TTC549 (cell line): ENCODE data around the gene TRMT61A.

Source experiments
- FAIRE-seq: peaks from 2 replicates; lab custom pipeline; 2012; peaks lifted over from hg19 to GRCh38; lab: Jason Lieb, UNC

The TRMT61A gene

DNA sequence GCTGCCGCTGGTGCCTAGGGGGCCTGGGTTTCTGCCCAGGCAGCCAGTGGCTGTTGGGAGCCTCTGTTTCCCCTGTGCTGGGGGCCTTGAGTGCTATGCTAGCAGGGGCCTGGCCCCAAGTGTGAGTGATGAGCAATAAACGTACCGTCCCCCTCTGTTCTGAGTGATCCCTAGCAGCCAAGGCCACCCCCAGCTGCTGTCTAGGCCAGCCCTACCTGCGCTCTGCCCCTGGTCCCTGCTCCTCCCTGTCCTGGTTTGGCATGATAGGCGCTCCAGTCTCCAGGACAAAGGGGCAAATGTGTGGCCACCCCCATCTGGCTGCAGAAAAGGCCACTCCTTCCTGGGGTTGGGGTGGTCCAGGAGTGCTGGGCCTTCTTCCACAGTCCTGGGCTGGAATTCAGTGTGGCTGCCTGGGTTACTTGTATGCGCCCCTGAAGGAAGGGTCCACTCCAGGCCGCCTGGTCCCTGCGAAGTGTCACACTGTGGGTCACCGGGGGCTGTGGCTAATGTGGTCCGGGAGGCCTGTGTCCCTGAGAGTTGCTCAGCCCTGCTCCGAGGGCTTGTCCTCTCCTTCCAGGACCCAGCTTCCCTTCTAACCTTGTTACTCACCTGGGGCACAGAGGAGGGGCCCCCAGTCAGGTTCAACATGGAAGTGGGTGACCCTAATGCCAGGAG is 7.0 kb downstream of the TRMT61A start:
- FAIRE-seq, result no peak

DNA sequence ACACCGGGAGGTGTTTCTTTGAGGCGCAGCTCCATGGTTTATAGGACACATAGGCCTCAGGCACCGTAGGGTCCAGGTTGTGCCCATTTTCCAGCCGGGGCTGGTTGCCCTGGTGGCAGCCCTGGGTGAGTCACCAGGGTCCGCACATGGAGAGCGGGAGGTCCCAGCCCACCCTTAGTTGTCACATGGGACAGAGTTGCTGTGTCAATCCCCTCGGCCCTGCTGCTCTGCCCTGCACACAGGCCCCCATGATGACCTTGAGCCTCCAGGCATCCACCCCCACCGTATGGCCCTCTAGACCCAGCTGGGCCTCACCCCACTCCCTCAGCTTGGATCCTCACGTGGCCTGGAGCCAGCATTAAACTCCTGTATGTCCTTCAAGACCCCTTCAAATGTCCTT is 7.7 kb downstream of the TRMT61A start:
- no peak for FAIRE-seq

DNA sequence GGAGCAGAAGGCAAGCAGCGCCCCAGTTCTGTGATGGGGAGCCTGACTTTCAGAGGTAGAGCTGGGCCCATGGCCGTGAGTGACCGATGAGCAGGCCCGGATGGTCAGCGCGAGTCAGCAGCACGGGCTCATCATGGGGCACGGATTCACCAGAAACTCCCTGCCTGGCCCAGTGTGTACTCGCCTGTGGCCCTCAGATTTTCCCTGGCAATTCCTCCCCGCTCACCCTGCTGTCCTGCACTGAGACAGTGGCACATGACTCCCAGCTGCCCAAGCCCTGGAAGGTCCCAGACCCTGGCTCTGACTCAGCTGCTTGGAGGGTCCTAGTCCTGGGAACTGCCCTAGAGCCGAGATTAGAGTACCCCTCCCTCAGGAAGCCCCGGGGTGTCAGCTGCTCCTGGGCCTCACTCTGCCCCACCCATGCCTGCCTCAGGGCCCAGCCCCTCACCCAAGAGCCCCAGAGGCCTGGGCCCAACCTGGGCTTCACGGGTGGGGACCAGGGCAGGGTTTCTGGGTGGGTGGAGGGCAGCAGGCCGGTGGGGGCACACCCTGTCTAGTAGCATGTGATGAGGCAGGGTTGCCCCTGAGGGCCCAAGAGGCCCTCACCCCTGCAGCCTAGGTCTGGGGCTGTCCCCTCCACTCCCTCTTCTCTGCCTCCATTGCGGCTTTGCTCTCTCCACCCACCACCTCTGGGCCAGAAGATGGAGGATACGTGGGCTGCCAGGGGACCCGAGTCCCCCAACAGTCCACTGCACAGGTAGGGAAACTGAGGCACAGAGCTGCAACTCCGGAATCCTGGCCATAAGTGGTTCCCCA is 8.4 kb downstream of the TRMT61A start:
- no peak for FAIRE-seq

DNA sequence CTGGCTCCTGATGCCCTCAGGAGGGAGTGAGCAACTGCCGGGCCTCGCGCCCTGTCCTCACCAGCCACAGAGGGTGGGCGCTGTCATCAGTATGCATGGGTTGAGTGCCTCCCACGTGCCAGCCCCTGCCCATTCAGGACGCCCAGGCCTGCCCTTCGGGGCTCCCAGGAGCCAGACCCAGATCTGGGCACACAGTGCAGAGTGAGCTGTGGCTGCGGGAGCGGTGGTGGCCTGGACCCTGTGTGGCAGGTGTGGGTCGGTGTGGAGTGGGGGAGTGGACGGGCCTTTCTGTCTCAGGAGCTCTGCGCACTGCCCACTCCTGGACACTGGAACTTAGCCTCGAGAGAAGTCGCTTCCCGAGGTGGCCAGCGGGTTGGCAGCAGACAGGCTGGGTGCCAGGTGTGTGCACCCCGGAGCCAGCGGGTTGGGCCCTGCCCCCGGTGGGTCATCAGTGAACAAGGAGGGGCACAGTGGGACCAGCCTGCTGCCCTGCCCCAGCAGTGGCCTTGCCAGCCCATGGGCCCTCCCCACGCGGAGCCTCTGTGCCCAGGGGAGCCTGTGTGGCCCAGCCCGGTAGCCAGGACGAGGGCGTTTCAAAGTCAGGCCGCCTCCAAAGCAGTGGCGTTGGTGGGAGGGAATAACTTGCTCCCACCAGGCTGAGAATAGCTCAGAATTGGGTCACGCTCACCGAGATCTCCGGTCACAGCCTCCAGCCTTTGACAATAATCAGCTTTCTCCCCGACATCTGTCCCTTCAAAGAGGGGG is 9.5 kb downstream of the TRMT61A start:
- FAIRE-seq, result no peak

DNA sequence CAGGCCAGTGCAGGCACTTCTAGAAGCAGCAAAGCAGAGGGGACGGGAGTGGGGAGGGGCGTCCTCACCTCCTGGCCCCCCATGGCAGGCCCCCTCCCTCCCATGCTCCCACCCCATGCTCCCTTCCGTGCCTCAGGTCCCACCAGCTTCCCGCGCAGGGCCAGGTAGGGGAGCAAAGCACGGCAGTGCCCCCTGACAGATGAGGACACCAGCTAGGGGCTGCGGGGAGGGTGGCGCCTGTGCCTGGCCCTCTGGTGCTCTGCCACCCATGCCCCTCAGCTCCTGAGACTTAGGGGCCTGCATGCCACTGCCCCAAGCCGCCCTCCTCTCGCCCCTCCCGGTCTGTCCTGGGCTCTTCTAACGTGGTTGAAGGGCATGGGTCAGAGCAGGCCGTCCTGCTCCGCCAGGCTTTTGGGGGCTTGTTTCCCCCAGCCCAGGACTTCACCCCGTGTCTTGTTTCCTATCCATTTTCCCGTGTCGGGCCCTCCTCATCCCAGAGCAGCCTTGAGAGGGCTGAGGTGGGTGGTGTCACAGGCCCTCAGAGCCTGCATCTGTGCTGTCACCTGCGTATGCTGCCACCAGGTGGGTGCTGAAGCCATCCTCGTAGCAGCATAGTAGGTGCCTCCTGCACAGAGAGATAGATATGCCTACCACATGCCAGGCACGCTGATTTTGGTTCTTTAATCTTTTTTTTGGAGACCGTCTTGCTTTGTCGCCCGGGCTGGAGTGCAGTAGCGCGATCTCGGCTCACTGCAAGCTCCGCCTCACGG is 10.2 kb downstream of the TRMT61A start:
- no peak for FAIRE-seq

DNA sequence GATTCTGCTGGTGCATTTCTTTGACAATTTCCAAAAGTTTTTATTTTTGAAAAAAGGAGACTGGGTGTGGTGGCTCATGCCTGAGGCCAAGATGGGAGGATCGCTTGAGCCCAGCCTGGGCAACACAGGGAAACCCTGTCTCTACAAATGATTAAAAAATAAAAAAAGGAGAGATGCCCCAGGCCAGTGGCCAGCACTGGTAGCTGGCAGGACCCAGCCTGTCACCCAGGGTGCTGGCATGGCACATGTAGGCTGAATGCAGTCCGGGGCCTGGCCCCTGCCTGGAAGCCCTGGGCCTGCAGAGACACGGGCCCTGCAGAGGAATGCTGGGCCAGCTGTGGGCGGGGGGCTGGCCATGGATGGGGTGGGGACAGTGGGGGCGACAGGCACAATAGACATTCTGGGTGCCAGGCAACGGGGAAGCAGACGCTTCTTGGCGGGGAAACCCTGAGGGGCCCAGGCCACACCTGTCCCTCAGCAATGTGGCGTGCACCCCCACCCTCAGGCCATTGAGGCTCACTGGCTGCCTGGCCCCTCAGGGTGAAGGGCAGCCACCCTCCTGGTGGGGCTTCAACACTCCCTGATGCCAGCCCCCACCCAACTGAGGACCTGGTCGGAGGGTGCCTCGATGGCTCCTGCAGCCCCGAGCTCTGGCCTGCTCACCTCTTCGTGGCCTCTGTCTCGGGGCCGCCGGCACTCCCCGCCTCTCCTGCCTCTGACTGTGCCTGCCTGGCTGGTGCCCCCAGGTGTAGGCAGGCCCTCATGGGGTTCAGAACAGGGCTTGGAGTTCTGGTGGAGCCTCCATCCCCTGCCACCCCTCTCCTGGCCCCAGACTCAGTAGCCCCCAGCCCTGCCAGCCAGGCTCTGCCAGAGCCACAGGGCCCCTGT is 12.1 kb downstream of the TRMT61A start:
- no peak for FAIRE-seq

DNA sequence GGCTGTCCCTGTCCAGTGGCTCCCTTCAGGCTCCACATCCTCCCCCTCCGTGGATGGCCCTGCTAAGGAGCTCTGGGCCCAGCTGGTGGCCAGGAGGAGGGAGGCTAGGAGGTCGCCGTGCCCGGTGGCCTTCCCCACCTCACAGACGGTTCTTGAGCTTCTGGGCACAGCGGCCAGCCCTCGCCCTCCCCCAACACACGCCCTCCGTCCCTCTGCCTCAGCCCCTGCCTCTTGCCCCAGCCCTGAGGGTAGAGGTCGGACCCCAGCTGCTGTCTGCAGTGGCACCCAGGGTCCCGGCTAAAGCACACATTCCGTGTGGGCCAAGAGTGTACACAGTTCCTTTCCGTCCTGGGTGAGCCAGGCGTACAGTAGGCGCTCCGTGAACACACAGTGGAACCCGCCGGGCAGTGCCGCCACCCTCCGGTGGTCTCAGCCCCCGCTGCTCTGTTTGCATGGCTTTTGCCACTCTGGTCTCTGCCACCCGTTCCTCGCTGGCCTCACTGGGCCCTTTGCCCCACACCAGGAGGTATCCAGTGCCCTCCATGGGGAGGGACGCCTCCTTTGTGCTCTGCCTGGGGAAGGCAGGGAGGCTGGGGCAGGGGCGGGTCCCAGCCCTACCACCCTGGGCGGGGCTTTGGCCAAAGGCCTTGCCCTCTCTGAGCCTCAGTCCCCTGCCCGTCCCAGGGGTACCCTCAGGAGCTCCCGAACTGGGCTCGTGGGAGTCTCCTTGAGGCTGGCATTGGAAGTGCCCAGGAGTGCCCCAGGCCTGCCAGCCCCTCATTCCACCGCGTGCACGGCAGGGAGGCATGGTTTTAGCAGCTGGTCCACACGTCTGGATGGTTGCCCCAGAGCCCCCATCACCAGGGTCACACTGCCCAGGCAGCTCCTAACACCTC is 13.0 kb downstream of the TRMT61A start:
- FAIRE-seq, result no peak

DNA sequence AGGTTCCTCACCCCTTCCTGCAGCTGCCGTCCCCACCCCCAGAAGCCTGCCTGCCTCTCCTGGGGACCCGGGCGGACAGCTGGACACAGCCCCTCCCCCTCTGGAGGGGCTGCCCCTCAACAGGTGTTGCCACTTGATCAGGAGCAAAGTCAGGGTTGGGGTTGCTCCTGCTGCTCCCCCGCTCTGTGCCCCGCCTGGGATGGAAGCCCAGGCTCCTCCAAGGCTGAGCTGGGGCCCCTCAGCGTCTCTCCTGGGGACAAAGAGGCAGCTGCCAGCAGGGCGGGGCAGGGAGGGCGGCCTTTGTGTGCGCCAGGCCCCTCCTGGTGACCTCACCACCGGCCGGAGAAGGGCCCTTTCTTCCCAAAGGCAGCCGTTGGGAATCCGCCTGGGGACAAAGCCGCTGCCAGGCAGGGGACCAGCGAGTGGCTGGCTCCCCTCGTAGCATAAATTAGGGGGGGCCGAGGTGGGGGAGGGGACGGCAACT is 13.7 kb downstream of the TRMT61A start:
- no peak for FAIRE-seq

DNA sequence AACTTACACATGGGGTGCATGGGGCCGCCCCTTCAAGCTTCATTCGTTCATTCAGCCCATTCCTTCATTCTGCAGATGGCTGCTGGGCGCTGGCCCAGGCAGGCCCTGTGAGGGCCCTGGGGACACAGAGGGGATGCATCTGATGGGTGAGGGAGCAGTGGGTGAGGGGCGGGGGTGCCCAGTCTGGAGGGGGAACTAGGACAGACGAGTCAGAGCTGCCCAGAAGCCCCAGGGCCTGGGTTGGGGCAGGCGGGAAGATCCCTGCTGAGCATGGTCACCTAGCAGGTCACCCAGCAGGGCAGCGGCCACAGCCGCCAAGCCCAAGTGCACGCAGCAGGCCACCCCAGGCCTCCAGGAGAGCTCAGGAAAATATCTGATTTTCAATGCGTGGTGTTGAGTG is 14.1 kb downstream of the TRMT61A start:
- no peak for FAIRE-seq

DNA sequence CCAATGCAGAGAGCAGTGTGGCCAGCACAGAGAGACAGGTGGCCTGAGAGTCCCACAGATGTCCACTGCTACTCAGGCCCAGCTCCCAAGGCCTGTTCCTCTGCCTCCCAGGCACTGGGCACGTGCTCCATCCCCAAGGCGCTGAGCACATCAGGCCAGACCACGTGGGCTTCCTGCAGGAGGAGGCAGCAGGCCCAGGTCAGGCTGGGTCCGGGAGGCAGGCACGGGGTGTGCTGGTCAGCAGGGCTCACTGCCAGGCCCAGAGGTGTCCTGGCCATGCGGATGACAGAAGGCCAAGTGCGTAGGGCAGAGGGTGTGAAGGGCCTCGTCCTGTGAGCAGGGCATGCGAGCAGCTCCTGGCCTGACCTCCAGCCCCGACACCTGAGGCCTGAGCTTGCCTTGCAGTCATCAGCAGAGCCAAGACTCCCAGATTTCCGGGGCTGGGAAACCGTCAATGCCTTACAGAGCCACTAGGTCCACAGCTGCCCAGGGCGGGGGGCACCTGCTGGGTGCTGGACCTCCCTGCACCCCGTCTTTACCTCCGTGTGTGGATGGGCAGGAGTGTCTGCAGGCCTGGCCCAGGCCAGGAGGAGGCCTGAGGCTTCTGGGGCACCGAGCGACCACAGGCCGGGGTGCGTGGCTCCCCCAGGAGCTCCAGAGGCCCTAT is 14.9 kb downstream of the TRMT61A start:
- FAIRE-seq, result no peak

DNA sequence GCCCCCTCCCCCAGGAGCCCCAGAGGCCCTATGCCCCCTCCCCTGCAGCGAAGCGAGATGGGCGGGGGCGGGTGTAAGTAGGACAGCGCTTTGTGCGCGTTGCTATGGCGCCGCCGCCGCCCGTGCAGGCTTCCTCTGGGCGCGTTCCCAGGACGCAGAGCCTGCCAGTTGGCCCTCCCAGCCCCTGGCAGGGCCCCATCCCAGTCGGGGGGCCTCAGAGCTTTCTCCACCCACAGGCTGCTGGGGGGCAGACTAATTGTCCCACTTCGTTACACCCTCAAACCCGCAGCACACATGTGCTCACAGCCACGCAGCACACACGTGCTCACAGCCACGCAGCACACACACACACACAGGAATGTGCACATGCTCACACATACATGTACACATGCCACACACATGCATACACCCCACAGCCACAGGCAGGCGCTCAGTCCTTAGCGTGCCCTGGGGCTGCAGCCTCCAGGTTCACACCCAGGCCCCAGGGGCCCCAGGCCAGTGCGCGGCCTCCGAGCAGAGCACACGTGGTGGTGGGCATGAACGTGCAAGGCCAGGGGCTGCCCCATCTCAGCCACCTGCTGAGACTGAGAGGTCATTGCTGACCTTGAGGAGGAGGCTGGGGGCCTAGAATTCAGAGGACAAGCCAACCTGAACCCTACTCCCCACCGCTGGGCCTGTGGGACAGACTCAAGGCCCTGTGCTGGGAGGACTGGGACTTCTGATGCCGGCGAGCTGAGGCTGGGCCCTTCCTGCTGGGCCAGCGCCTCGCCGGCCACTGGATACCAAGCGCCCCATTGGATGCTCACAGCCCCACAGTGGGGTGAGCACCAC is 15.6 kb downstream of the TRMT61A start:
- FAIRE-seq, result no peak

DNA sequence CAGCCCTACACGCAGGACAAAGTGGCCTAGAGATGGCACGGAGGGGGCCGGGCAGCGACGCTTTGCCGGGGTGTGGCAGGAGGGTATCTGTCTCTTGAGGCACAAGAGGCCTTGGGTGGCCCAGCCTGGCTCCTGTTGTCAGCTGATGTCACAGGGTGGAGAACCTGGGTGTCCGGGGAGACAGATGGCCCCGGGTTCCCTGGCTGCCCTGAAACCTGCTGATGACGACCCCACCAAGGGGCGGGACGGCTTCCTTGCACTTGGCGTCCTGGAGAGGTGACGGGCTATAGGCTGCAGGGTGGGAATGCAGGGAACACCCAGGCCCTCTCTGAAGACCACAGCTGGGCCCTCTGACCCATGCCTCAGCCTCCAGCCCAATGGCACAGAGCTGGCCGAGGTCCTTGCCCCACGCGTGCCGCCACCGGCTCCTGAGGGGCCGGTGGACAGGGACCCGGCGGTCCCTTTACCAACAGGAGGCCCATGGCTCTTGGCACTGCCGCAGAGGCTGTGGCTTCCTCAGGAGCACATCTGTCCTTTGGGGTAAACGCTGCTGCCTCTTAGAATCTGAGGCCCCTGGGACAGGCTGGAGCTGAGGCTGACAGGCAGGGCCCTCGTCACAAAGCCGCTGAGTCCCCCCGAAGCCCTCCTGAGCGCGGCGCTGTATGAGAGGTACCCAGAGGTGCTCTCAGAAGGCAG is 16.4 kb downstream of the TRMT61A start:
- FAIRE-seq, result no peak

DNA sequence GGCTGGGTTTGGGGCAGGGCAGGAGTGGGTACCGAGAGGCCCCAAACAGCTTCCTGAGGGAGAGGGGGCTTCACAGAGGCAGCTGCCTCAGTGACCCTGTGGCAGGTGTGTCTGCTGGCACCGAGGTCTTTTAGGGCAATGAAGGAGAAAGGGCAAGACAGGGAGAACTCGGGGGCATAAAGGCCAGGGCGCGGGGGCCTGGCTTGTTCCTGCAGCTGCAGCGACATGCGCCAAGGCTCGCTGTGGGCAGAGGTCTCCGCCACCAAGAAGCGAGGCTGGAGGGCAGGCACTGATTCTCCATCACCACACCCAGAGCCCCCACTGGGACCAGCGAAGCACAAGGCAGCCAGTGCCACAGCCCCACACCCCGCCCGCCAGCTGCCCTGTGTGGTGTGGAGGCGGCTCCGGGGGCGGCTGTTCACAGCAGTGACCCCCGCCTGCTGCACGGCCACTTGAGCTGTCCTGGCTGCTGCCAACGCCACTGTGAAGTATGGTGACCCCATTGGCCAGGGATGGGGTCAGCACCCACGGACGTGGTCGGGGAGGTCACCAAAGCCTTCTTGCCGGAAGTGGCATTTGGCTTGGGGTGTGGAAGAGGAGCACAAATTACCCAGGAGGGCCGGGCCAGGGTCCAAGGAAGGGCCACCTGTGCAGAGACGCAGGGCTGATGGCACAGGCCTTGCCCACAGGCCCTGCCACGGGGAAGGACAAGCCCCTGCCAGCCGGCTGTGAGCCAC is 17.1 kb downstream of the TRMT61A start:
- no peak for FAIRE-seq

DNA sequence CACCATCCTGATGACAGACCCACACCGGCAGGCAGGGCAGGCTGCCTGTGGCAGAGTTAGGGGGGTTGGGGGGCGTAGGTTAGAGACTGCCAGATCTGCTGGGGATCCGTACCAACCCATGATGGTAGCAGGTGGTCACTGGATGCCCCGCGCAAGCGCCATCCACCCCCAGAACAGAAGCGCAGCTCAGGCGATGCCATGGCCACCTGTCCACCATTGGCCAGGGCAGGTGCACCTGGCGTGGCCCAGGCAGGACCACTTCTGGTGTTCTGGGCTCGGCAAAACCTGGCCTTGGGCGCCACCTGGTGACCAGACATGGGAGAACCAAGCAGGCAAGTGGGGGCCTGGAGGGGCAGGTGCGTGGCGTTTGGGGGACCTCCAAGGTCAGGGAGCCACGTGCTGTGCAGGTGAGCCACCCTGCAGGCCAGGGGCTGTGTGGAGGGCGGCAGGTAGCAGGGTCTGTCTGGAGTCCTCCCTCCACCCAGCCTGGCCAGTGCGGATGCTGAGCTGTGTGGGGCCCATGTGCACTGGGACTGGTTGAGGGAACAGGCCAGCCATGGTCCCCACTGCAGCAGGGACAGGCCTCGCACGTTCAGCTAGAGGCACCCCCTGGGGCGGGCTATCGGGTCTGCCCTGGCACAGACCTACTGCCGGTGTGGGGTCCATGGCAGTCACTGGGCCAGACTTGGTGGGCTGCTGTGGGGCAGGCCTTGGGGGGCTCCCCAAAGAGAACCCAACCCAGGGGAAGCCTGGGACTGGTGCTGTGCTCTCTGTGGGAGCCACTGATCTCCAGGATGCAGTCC is 17.9 kb downstream of the TRMT61A start:
- FAIRE-seq, result no peak

DNA sequence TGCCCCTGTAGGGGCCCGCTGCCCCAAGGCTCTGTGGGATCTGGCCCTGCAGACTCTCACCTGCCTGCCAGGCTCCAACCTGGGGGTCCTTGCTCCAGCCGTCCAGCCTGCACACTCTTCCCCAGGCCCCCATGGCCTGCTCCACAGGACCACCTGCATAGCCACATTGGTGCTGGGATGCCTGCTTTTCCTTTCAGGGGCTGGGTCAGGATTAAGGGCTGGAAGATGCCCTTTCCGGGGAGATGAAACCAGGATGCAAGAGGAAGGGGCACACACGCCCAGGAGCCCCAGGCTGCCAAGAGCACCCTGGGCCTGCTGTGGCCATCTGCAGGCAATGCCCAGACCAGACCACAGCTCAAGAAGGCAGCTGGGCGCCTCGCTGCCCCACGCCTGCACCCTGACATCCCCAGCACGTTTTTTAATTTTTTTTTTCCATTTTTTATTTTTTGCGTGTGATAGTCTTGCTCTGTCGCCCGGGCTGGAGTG is 18.5 kb downstream of the TRMT61A start:
- FAIRE-seq, result no peak

DNA sequence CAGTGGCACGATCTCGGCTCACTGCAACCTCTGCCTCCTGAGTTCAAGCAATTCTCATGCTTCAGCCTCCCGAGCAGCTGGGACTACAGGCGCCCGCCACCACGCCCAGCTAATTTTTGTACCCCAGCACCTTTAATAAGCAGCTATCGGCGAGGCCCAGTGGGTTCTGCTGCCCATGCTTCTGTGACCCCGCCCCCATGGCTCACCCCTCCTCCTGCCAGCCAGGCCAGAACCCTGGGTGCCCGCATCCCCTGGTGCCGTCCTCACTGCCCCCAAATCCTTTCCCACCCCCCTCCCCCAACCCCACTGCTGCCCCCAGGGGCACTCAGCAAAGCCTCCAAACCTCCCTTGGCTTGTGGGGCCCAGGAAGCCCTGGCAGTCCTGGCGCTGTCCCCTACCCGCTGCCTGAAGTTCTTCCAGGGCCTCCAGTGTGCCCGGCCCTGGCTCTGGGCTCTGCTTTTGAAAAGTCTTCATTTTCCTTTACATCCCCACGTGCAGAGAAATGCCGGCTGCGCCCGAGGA is 19.0 kb downstream of the TRMT61A start:
- no peak for FAIRE-seq
